ENCODE measurements around the gene IL1RAPL2.

IL1RAPL2 gene

GRCh38 chrX:105190252-105190853, 624.4 kb downstream of the IL1RAPL2 start:
- H3K36me3 ChIP-seq (replicated peaks): no peaks in the 10 kb centered on the region
- no peaks in the 10 kb centered on the region for H3K27me3 ChIP-seq (replicated peaks)
- TF ChIP-seq CTCF (IDR thresholded peaks at IDR 0.05; ENCODE audit: low read depth, low read length, missing control alignments): peak; percentile 68
- peak; percentile 40 for DNase-seq
- H3K4me3 ChIP-seq (ENCODE audit: low read depth, low read length): no peak overlapping the region
- no peak overlapping the region for H3K27ac ChIP-seq
- in situ Hi-C loops (cut with HindIII; ENCODE audit: low pct_ligation_motif_present, low sequenced_read_pairs): no loop called here

- TF ChIP-seq CTCF (IDR thresholded peaks at IDR 0.05; ENCODE audit: low read depth, low read length, missing control alignments): peak; percentile 71
- in situ Hi-C loops (cut with HindIII; ENCODE audit: low pct_ligation_motif_present, low sequenced_read_pairs): no loop called here
- Histone ChIP-seq H3K27ac (no peak overlapping the region), H3K36me3 (replicated peaks) (no peaks in the 10 kb centered on the region), H3K4me3 (ENCODE audit: low read depth, low read length) (no peak overlapping the region), H3K27me3 (replicated peaks) (no peaks in the 10 kb centered on the region)
- peak; percentile 3 for DNase-seq
These were observed 625.9 kb downstream of the IL1RAPL2 start for GRCh38 chrX:105191878-105192277.

- H3K36me3 ChIP-seq (replicated peaks): no peaks in the 10 kb centered on the region
- no peak overlapping the region for H3K27ac ChIP-seq
- DNase-seq: no peak
- no peaks in the 10 kb centered on the region for H3K27me3 ChIP-seq (replicated peaks)
- no peak overlapping the region for H3K4me3 ChIP-seq (ENCODE audit: low read depth, low read length)
- no peak for TF ChIP-seq CTCF (IDR thresholded peaks at IDR 0.05; ENCODE audit: low read depth, low read length, missing control alignments)
- in situ Hi-C loops (cut with HindIII; ENCODE audit: low pct_ligation_motif_present, low sequenced_read_pairs): no loop called here
These were observed 643.4 kb downstream of the IL1RAPL2 start for GRCh38 chrX:105209406-105209805.

- H3K27me3 ChIP-seq (replicated peaks): no peaks in the 10 kb centered on the region
- DNase-seq: no peak
- H3K36me3 ChIP-seq (replicated peaks): no peaks in the 10 kb centered on the region
- in situ Hi-C loops (cut with HindIII; ENCODE audit: low pct_ligation_motif_present, low sequenced_read_pairs): no loop called here
- no peak overlapping the region for H3K4me3 ChIP-seq (ENCODE audit: low read depth, low read length)
- TF ChIP-seq CTCF (IDR thresholded peaks at IDR 0.05; ENCODE audit: low read depth, low read length, missing control alignments): peak; percentile 24
- no peak overlapping the region for H3K27ac ChIP-seq
These were observed 644.3 kb downstream of the IL1RAPL2 start for GRCh38 chrX:105210258-105210657.

- in situ Hi-C loops (cut with HindIII; ENCODE audit: low pct_ligation_motif_present, low sequenced_read_pairs): no loop called here
- no peak overlapping the region for H3K4me3 ChIP-seq (ENCODE audit: low read depth, low read length)
- TF ChIP-seq CTCF (IDR thresholded peaks at IDR 0.05; ENCODE audit: low read depth, low read length, missing control alignments): no peak
These were observed 645.1 kb downstream of the IL1RAPL2 start for GRCh38 chrX:105211066-105211575.

More at GRCh38 chrX:105211066-105211575, 645.1 kb downstream of the IL1RAPL2 start:
- no peak for DNase-seq
- no peaks in the 10 kb centered on the region for H3K27me3 ChIP-seq (replicated peaks)
- H3K27ac ChIP-seq: no peak overlapping the region
- H3K36me3 ChIP-seq (replicated peaks): no peaks in the 10 kb centered on the region
